Lower lobe of right lung (tissue), 2 donors: ENCODE measurements around the gene HDHD2. TPM values are rescaled to one million over a fixed set of nuclear protein-coding genes. Genes with fewer than 3 reads are reported as not detected.
"Not testable (repeated sequence)": the region's sequence is repeated elsewhere in the genome, so short reads cannot be mapped to it uniquely, and the experiment has no call there.

ENCODE experiments used
- ATAC-seq, 2 donors: fragments of 200-7000 bp; cut with Tn5 transposase; one replicate each; pipeline ENCODE4 v1.9.1; 2020 to 2022; ENCODE audit warnings: mild to moderate bottlenecking in 2 of 2, moderate library complexity in 2 of 2
- DNase-seq: peaks from one replicate; pipeline ENCODE4 v3.0.0-alpha.2; 2020
- H3K27ac ChIP-seq: fragments of 200-600 bp; one replicate; pipeline ENCODE4 v1.8.0; 2022
- H3K27me3 ChIP-seq: fragments of 200-600 bp; one replicate; pipeline ENCODE4 v1.8.0; 2022; ENCODE audit warnings: low read depth
- H3K36me3 ChIP-seq: fragments of 200-600 bp; one replicate; pipeline ENCODE4 v1.8.0; 2022; ENCODE audit warnings: mild to moderate bottlenecking
- H3K4me1 ChIP-seq: fragments of 200-600 bp; one replicate; pipeline ENCODE4 v1.8.0; 2022
- H3K4me3 ChIP-seq: fragments of 200-600 bp; one replicate; pipeline ENCODE4 v1.8.0; 2022; ENCODE audit warnings: mild to moderate bottlenecking
- H3K9me3 ChIP-seq: fragments of 200-600 bp; one replicate; pipeline ENCODE4 v1.8.0; 2022
- CTCF ChIP-seq: fragments of 200-600 bp; IDR thresholded peaks from one replicate; pipeline ENCODE4 v1.8.0; 2022; ENCODE audit warnings: antibody characterized with exemption, mild to moderate bottlenecking
- intact Hi-C: fragments of 100-400 bp; cut with DNase I; formaldehyde crosslinking; loops from one replicate; pipeline ENCODE4 v1.11.0; 2022
- total RNA-seq: library from RNA; stranded (reverse); fragmentation: NEBNext Ultra II Directional; extraction: Animal tissue kit (Norgen Biotek cat#: 25700); gene quantifications from one replicate; pipeline ENCODE4 v1.2.1, GENCODE V29; 2021
- donor health status: DM: no; HTN: yes; CAD: no; lungs with severe emphysema.

HDHD2 gene
- total RNA-seq, 1 donor from 2014 or later = 37.7 TPM

DNA sequence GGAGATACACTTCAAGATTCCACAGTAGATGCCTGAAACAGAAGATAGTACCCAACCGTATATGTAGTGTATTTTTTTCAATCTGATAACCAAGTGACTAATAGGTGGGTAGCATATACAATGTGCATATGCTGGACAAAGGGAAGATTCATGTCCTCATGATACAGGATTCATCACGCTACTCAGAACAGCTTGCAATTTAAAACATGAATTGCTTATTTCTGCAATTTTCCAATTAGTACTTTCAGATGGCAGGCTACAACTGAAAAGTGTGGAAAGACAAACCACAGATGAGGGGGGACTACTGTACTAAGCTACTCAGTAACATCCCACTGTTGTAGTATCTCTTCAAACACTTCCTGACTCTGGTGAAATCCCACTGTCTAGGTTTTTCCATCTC lies 22.2 kb upstream of the HDHD2 start:
- ATAC-seq (no peak), DNase-seq (no peak)
- H3K4me3 ChIP-seq = no peak overlapping the region
- H3K27ac ChIP-seq = no peak overlapping the region
- H3K27me3 ChIP-seq = no peaks in the 10 kb centered on the region
- intact Hi-C loops = no loop called here
- H3K4me1 ChIP-seq = peaks cover 34% of the 10 kb centered on the region
- no peak for TF ChIP-seq CTCF
- no peaks in the 10 kb centered on the region for H3K36me3 ChIP-seq
- H3K9me3 ChIP-seq = no peaks in the 10 kb centered on the region

DNA sequence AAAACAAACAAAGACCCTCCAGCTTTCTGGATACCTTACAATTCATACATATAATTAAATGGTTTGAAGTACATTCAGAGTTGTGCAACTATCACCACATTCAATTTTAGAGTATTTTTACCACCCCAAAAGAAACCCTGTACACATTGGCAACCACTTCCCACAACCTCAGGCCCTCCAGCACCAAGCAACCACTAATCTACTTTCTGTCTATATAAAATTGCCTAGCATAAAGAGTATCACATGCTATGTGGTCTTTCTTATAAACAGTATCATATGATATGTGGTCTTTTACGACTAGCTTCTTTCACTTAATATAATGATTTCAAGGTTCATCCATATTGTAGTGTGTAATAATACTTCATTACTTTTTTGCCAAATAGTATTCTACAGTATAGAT lies 18.6 kb upstream of the HDHD2 start:
- DNase-seq = no peak
- intact Hi-C loops = no loop called here
- no peak for TF ChIP-seq CTCF
- Histone ChIP-seq H3K27ac (no peak overlapping the region), H3K4me1 (peaks cover 24% of the 10 kb centered on the region), H3K9me3 (no peaks in the 10 kb centered on the region), H3K27me3 (no peaks in the 10 kb centered on the region), H3K36me3 (no peaks in the 10 kb centered on the region), H3K4me3 (no peak overlapping the region)
- ATAC-seq = no peak

GRCh38 chr18:47168509-47168908 lies 18.2 kb upstream of the HDHD2 start:
- ATAC-seq = no peak
- no peaks in the 10 kb centered on the region for H3K36me3 ChIP-seq
- H3K9me3 ChIP-seq = no peaks in the 10 kb centered on the region
- no peak overlapping the region for H3K27ac ChIP-seq
- no peak for TF ChIP-seq CTCF
- peaks cover 20% of the 10 kb centered on the region for H3K4me1 ChIP-seq
- DNase-seq = no peak
- intact Hi-C loops = no loop called here
- no peak overlapping the region for H3K4me3 ChIP-seq
- H3K27me3 ChIP-seq = no peaks in the 10 kb centered on the region

- ATAC-seq (no peak), DNase-seq (no peak)
- Histone ChIP-seq H3K4me3 (no peak overlapping the region), H3K27ac (no peak overlapping the region), H3K27me3 (no peaks in the 10 kb centered on the region), H3K36me3 (no peaks in the 10 kb centered on the region), H3K9me3 (no peaks in the 10 kb centered on the region), H3K4me1 (peaks cover 9% of the 10 kb centered on the region)
- intact Hi-C loops = no loop called here
- TF ChIP-seq CTCF = no peak
Observed at GRCh38 chr18:47166294-47166693, 16.0 kb upstream of the HDHD2 start.

DNA sequence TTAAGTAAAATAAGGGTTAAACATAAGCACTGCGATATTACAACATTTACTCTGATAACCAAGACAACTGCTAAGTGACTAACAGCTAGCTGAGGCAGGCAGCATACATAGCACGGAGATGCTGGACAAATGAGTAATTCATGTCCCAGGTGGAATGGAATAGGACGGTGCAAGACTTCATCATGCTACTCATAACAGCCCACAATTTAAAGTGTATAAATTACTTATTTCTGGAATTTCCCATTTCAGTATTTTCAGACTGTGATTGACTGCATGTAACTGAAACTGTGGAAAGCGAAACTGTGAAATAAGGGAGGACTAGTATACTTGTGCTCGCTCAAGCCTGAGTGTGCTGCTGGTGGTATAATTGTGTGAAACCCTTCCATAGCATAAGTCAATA lies 12.9 kb upstream of the HDHD2 start:
- intact Hi-C loops = no loop called here
- TF ChIP-seq CTCF = no peak
- Histone ChIP-seq H3K27ac (no peak overlapping the region), H3K4me3 (no peak overlapping the region), H3K27me3 (no peaks in the 10 kb centered on the region), H3K9me3 (no peaks in the 10 kb centered on the region), H3K36me3 (no peaks in the 10 kb centered on the region), H3K4me1 (peaks cover 4% of the 10 kb centered on the region)
- DNase-seq (no peak), ATAC-seq (no peak)

GRCh38 chr18:47160256-47160655 lies 10.0 kb upstream of the HDHD2 start:
- ATAC-seq = no peak
- intact Hi-C loops = no loop called here
- no peak overlapping the region for H3K27ac ChIP-seq
- no peaks in the 10 kb centered on the region for H3K4me1 ChIP-seq
- H3K9me3 ChIP-seq = no peaks in the 10 kb centered on the region
- no peak overlapping the region for H3K4me3 ChIP-seq
- H3K36me3 ChIP-seq = peaks cover 14% of the 10 kb centered on the region
- DNase-seq = no peak
- no peaks in the 10 kb centered on the region for H3K27me3 ChIP-seq
- TF ChIP-seq CTCF = no peak

DNA sequence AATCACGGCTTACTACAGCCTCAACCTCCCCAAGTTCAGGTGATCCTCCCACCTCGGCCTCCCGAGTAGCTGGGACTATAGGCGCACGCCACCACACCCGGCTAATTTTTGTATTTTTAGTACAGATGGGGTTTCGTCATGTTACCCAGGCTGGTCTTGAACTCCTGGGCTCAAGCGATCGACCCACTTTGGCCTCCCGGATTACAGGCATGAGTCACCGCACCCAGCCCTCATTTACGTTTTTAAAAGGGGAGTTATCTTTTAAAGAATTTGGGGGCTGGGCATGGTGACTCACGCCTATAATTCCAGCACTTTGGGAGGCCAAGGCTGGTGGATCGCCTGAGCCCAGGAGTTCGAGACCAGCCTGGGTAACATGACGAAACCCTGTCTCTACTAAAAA lies 8.1 kb upstream of the HDHD2 start:
- H3K9me3 ChIP-seq, ATAC-seq, H3K4me1 ChIP-seq, intact Hi-C loops, H3K27ac ChIP-seq, DNase-seq, H3K27me3 ChIP-seq, H3K4me3 ChIP-seq: not testable (repeated sequence)
- peaks cover 33% of the 10 kb centered on the region for H3K36me3 ChIP-seq
